NCI-H774 (cell line): Measurements from ENCODE around the gene GNAS-AS1.

Experiments
- DNase-seq: peaks from one replicate; lab custom pipeline; 2025; lab: John Stamatoyannopoulos, UW

The GNAS-AS1 gene

DNA sequence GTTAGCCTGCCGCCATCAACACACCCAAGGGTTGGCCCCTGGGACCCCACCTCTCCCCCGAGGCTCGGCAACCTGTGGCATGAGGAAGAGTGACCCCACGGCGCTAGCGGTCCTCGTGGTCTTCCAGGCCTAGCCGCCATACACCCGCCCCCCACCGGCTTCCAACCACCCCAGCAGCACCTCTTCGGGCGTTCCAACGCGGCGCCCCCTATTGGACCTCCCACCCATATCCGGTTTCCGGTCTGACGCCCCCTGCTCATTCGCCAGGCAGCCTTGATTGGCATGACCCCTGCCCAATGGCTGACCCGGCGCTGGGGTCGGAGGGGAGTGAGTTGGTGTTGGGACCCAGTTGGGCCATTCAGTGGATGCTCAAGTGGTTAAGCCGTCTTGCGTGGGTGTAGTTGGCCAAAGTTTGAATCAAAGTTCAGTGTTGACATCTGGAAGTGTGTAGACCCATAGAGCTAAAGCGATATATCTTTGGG is at the start of gene GNAS-AS1:
TSS of gene GNAS-AS1 (minus strand) at position 210 of the 482 bp plus-strand sequence.
- DNase-seq, result peak; percentile 78

DNA sequence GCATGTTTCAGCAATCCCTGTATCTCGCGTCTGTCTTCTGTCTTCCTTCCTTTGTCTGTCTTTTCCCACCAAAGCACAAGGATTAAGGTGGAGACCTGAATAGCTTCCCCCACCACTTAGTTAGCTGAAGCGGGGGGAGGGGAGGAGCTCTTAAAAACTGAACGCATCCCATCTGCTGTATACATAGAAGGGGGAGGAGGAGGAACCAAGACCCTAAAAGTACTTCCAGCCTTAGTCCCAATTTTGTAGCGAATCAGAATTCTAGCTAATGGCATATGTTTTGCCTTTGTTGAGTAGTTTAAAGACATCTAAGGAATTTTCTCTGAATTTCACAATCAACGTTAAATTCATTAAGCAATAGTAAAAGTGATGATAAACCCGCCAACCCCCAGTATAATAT is 49.7 kb upstream of the GNAS-AS1 start:
- no peak for DNase-seq

DNA sequence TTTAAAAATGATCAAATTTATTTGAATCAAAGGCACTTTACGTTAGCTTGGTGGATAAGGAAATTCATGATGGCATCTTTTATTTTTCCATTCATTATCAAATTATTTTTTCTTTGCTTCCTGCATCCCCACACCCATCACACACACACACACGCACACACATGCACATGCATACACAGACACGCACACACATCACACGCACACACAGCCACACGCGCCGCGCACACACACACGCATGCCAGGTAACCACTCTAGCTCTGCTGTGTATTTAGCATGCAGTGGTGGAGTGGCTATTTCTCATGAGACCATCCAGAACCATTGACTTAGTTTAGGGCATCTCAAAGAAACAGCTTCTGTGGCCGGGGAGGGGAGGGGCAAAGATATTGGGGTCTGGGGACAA is 48.8 kb upstream of the GNAS-AS1 start:
- DNase-seq, result no peak

- no peak for DNase-seq
These were observed 48.1 kb upstream of the GNAS-AS1 start for GRCh38 chr20:58898629-58899408.

DNA sequence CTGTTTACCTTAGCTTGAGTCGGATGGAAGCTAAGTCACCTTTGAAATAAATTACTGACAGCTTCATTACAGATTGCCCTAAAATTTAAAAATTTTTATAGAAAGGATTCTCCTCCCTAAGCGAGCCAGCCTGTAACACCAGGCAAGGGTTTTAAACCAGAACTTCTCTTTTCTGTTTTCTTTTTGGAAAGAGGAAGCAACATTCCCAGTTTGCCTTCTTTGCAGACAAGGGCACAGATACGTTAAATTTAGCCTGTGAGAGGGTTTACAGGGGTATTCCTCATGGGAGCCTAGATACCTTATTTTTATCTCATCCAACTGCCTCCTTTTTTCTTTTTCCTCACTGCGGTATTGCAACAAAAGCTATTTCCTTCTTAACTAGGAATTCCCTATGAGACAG is 46.8 kb upstream of the GNAS-AS1 start:
- no peak for DNase-seq

DNA sequence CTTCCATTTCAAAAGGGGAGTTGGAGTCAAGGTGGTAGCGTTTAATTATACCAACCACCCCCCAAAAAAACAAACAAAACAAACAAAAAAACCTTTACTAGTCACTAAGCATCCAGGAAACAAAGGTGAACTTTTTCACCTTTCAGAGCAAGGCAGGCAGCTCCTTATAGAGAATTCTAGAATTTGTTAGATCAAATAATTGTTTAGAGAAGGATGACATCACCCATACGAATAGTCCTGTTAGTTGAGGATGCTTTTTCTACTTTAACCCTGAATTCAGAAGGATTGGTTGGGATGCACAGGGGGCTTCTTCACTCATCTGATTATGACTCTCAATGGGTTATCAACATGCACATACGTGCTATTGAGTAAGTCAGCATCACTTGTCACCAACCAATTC is 46.1 kb upstream of the GNAS-AS1 start:
- no peak for DNase-seq

DNA sequence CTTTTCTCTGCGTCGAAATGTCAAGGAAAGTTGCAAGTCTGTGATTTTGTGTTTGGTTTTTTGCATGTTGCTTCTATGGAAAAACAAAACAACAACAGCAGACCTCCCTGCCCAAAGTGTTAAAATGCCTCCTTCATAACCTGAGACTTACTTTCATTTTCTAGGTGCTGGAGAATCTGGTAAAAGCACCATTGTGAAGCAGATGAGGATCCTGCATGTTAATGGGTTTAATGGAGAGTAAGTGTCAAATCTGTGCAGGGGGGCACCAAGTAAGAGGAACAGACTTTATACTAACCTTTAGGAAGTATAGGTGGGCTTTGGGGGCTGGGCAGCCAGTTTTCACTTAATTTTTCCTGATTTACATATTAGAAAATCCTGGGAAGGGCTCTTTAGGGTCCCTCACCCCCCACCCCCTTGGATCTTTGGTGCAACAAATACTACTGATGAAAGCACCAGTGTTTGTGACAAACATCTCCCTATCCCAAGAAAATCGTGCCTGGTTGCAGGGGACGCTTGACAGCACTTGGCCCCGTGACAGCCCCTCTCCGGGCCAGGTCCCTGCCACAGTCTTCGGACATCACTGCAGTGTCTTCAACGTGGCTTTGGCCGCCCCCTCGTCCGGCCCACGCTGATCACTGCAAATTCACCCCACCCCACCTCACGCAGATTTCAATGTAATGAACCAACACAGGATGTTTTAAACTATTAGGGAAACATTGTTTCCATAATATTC is 44.9 kb upstream of the GNAS-AS1 start:
- DNase-seq, result no peak

GRCh38 chr20:58894652-58895447 is 44.1 kb upstream of the GNAS-AS1 start:
- no peak for DNase-seq

- no peak for DNase-seq
These were observed 42.8 kb upstream of the GNAS-AS1 start for GRCh38 chr20:58893355-58894120.

DNA sequence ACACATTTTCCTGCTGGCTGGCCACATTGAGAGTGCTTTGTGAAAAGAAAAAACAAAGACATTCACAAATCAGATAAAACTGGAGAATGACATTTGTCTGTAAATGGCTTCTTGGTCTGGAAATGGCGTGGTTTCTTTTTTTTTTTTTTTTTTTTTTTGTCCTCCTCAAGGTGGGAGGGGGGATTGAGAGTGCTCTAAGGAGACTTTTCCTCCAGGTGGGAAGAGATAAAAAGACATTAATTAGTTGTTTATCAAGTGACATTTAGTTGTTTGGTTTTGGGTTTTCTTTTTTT is 42.2 kb upstream of the GNAS-AS1 start:
- peak; percentile 54 for DNase-seq

DNA sequence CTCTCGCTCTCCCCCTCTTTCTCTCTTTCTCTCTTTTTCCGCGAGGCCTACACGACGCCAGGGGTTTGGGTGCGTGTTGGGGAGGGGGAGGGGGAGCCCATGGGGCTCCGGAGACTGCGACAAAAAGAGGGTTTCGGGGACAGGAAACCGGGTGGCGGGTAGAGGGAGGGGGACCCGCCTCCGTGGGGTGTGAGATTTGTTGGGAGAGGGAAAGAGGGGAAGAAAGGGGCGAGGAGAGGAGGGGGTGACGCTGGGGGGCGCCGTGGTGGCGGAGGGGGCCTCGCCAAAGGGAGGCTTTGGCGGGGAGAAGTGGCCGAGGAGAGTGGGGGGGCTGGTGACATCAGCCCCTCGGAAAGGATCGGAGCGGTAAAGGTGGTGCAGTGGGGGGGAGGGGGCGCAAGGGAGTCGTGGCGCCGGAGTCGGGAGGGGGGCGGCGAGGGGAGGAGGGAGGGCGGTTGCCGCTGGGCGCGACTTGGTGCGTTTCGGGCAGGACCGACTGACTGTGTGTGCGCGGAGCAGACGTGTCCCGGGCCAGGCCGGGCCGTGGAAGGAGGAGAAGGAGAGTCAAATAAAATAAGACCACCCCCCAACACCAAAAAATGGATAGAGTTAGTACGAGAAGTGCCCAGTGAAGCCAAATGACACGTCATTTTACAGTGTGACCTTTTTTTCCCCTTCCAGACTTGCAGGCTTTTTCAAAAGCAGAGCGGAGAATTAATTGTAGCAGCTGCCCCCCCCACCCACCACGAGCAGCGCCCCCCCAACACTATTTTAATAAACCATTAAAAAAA is 41.6 kb upstream of the GNAS-AS1 start:
- peak; percentile 62 for DNase-seq

GRCh38 chr20:58891718-58892140 is 41.0 kb upstream of the GNAS-AS1 start:
- peak; percentile 39 for DNase-seq

GRCh38 chr20:58891086-58891717 is 40.5 kb upstream of the GNAS-AS1 start:
- peak; percentile 68 for DNase-seq

DNA sequence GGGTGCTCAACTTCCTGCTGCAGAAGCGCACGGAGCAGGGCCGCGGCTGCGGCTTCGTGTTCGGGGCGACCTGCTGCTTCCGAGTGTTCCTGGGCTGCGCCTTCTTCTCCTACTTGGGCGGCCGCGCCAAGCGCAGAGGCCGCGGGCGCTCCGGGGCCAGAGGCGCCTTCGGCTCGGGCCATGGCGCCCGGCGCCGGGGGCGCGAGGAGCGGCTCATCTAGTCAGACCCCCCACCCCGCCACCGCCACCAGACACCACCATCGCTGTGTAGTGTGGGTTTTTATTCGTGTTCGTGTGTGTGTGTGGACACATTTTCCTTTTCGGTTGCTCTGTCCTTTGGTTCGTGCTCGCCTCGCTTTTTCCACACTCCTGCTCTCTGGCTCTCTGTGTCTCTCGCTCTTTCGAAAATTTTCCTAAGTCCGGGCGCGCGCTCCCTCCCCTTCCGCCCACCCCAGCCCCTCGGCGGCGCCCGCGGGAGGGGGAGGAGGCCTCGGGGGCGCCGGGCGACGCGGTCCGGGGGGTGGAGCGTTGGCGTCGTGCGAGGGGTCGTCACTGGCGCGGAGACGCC is 39.9 kb upstream of the GNAS-AS1 start:
- DNase-seq, result peak; percentile 68

GRCh38 chr20:58889798-58890517 is 39.3 kb upstream of the GNAS-AS1 start:
- DNase-seq, result no peak

DNA sequence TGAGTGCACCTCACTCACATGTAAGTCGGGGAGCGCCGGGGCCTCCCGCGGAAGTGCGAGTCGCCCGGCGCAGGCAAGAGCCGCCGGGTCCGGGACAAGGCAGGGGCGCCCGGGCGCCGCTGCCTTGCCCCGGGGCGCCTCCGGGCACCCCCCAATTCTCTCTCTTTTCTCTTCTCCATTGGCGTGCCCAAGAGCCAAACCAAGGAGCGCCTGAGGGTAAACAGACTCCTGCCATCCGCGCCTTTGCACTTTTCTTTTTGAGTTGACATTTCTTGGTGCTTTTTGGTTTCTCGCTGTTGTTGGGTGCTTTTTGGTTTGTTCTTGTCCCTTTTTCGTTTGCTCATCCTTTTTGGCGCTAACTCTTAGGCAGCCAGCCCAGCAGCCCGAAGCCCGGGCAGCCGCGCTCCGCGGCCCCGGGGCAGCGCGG is 38.6 kb upstream of the GNAS-AS1 start:
- no peak for DNase-seq

DNA sequence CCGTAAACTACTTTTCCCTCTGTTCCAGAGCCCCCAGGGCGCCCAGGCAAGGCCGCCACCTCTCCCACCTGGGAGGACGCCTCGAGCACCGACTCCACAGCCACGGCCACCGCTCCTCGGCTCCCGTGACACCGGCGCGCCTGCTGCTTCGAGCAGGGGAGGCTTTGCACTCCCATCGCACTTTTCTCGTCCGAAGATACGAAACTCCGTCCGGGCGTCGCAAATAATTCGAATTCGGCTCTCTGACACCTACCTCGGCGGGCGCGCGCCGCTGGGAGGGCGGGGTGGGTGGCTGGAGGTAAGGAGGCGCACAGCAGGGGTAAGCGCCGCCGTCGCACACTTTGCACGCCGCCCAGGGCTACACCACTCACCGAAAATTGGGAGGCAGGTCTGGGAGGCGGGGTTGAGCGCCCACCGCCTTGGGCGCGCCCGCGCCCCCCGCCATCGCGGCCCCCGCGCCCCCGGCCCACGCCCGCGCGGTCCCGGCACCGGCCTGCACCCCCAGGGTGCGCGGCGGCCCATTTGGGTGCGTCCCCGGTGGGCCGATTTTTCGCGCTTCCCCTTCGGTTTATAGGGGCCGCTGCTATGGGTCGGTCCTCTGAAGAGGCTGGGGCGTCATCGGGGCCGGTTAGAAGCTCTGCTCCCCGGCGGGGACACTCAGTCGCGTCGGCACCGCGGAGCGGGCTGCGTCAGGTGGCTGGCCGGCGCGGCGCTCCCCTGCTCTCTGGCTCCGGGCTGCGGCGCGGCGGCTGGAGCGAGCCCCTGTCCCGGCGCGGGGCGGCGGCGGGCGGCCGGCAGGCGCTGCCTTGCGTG is 38.0 kb upstream of the GNAS-AS1 start:
- DNase-seq, result peak; percentile 65

GRCh38 chr20:58888103-58888502 is 37.4 kb upstream of the GNAS-AS1 start:
- no peak for DNase-seq

DNA sequence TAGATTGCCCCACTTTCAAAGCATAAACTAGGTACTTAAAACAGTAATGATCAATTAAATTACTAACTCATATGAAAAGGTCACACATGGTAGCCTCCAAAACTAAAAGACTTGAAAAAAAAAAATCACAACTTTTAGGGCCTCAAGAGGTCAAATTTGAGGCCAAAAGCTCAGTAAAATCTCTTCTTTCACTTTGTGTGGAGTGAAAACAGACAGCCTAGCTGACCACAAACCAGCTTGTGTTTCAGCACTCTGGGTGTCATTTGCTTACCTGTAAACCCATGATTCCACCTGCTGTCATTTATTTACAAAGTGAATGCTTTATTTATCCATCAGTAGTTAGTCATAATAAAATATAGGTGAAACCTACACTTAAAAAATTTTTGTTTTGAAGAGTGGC is 35.8 kb upstream of the GNAS-AS1 start:
- DNase-seq, result no peak
